Medulla oblongata (tissue), 1 donor: ENCODE results near the gene NCS1.
A peak's percentile ranks its signal among the peaks of the same experiment; 100 is the strongest.
"Not testable (repeated sequence)": the region's sequence is repeated elsewhere in the genome, so short reads cannot be mapped to it uniquely, and the experiment has no call there.

ENCODE experiments used
- DNase-seq: peaks from one replicate; pipeline ENCODE4 v3.0.0-alpha.2; 2015; ENCODE audit errors: extremely low spot score

The NCS1 gene

DNA sequence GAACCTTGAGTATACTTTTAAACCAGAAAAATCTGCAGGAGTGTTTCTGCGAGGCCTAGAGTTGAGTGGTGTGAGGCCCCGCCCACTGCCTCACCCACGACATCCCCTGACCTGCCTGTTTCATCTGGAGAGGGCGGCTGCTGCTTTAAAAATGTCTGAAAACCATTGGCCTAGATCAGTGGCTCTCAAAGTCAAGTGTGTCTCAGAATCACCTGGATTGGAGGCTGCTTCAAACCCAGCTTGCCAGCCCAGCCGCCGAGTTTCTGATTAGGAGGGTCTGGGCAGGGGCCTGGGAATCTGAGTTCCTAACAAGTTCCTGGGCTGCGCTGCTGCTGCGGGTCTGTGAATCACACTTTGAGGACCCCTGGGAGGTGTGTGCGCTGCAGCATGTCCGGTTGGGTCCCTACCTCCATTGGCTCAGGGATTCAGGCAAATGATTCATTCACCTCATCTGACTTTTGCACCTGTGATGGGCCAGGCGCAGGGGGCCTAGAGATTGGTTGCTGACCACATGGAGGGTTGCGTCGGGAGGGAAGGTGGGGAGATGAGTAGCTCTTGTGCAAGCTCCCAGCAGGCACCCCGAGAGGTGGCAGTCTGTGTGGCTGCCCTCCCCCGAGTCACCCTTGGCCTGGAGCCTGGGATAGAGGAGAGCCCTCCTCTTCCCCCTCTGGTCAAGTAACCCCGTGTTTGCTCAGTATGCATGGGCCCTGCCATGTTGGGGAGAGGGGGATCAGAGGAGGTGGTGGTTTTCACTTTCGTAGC is 65.7 kb downstream of the NCS1 start:
- no peak for DNase-seq

DNA sequence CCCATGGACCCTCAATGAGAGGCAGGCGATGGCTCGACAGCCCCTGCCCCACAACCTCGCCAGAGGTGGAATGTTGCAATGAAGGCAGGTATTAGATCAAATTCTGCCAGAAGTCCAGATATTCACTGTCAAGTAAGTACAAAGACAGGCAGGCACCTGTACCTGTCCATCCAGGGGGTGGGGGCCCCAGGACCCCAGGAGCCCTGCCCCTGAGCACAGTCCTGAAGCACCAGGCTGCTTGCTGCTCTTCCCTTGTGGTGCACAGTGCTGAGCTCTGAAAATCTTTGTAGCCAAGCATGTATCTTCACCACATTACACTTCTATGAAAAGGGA is 67.1 kb downstream of the NCS1 start:
- DNase-seq, result no peak

DNA sequence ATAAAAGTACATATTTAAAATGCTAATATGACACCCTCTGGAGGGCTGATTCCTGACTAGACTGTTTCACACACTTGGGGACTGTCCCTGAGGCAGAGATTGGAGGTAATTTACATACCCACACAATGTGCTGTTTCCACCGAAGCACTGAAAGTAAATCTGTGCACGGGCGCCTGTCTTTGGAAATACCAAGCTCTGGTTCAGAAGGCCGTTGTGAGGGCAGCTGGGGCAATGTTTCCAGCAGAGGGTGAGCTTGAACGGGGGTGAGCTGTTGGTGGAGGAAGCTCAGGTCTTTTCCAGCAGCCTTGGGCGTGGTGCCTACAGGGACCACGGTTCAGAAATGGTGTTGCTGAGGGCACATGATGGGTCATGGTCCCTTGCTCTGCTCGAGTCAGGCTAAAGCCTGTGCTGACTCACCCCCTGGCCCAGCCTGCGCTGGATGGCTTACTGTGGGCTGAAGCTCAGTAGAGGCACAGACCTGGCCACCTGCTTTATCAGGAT is 67.6 kb downstream of the NCS1 start:
- DNase-seq, result no peak

DNA sequence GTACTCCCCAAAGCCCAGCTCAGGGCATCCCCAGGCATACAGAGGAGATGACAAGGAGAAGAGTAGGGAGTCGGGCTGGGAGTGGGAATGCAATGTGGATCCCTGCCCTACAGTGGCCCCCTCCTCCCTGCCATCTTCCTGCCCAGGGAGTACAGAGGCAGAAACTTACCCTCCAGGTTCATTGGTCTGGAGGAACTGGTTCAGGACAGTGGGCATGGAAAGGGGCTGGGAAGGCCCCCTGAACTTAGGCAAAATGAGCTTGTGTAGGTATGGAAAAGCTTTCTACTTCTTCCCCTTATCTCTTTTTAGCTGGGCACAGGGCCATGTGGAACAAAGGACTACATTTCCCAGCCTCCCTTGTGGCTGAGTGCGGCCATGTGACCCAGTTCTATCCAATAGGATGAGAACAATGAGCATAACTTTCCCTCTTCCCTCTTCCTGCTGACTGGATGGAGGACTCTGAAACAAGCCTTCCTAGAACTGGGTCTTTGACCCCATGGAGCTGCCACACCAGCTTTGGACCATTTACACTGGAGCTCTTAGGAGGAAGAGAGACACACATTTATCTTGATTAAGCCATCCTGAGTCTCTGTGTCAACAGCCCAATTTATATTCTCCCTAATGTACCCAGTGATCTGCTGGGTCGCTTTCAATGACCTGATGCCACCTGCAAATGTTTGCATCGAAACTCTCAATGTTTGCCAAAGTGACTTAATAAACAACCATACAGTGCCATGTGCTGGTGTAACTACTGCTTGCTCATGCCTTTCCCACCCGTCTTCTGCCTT is 68.4 kb downstream of the NCS1 start:
- DNase-seq, result peak; percentile 87

DNA sequence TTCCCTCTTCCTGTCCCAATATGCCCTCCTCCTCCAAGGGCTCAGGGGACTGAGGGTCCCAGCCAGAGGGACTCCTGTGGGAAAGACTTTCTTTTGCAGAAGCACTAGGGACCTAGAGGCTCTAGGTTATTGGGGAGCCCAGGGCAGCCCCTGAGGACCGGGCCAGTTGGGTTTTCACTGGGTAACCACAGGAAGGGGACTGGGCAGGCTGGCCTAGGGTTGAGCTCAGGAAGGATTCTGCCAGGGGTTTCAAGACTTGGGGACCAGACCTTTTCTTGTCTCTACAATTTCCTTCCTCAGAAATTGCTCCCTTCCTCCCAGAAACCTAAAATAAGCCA is 69.0 kb downstream of the NCS1 start:
- no peak for DNase-seq

DNA sequence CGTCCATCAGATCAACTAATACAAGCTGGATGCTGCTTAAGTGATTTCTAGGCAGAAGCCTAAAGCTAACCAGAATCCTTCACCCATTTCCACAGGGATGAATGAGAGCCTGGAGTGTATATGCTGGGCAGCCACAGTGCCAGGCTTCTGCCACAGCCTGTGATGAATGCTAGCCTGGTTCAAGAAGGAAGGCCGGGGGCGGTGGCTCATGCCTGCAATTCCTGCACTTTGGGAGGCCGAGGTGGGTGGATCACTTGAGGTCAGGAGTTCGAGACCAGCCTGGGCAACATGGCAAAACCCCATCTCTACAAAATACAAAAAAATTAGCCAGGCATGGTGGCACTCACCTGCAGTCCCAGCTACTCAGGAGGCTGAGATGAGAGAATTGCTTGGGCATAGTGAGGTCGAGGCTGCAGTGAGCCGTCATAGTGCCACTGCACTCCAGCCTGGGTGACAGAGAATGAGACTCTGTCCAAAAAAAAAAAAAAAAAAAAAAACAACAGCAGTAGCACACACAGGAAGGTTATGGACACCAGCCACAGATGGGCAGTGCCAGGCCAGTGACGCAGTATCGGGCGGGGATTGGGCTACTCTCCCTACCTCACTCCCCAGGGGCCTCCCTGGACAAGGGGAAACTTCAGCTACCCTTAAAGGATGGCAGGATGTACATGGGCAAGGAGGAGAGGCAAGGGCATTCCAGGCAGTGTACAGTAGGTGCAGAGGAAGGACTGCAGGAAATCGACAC is 70.2 kb downstream of the NCS1 start:
- DNase-seq, result no peak

DNA sequence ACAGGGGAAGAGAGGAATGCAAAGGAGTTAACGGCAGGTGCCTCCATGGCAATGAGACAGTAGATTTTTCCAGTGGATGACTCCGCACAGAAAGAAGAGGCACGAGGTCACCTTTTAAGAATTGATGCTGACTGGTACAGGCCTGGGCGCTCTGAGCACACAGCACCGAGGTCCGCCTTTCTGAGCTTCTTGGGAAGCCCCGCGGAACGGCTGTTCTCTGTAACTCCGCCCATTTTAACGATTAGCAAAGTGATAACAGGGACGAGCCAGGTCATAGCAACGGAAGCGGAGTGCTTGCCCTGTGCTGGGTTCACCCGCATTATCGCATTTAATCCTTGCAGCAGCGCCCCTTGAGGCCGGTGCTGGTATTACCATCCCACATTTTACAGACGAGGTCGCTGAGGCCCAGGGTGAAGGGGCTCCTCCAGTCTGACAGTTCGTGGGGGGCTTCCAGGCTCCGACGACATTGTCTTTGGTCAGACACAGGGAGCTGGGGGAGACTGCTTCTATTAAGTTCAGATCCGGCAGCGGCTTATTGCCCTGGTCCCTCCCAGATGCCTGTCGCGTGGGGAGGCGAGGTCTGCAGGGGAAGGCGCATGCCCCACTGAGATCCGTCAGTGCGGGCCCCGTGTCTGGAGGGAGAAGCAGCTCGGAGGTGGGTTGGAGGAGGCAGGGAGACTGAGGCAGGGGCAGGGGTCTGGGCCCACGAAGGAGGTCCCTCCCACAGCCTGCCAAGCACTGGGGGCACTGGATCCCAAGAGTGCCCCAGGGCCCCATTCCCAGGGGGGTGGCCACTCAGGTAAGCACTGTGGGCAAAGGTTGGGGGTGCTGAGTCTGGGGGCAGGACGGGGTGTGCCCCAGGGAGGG is 71.0 kb downstream of the NCS1 start:
- DNase-seq, result peak; percentile 66

DNA sequence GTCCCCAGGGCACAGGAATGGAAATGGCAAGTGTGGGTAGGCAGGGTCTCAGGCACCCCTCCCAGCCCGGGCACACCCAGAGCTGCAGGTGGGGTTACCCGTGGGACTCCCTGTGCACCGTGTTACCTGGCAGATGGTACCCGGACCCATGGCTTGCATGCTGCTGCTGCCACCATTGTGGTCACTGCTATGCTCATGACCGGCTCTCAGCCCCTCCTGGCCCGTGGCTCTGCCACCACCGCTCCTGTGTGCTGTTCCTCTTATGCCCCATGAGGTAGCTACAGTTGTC is 71.6 kb downstream of the NCS1 start:
- DNase-seq, result no peak

DNA sequence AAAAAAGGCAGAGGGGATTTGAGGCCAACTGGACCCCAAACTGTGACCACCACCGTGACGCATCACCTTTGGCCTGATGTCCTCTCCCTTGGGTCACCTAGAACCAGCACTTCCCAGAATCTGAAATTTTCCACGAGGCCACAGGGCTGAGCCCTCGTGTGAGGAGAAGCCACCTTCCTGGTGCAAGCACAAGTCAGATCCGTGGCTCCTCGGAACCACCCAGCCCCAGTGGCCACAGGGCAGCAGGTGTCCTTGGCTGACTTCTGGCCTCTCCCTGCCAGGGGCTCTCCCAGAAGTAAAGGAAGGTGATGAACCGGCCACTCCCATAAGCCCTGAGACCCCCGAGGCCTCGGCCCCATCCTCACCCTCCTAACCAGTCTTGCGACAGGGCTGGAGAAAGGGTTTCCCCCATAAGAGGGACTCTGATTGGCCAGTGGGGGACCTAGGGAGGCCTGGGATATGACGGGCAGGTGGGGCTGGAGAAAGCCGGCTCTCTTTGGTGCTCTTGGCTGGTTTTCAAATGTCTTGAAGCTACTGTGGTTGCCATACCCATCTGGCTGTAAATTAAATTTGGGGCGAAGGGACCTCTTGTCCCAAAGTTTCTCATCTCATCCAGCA is 72.5 kb downstream of the NCS1 start:
- DNase-seq, result no peak

DNA sequence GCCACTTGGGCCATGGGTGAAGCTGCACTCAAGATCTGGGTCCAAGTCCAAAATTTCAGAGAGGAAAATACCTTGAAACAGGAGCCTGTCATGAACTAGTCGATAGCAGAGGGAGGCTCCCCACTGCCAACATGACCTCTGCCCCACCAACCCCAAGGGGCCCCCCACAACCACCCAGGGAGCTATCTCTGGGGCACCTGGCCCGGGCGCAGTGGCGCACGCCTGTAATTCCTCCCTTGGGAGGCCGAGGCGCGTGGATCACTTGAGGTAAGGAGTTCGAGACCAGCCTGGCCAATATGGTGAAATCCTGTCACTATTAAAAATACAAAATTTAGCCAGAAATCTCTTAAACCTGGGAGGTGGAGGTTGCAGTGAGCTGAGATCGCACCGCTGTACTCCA is 73.3 kb downstream of the NCS1 start:
- no peak for DNase-seq

DNA sequence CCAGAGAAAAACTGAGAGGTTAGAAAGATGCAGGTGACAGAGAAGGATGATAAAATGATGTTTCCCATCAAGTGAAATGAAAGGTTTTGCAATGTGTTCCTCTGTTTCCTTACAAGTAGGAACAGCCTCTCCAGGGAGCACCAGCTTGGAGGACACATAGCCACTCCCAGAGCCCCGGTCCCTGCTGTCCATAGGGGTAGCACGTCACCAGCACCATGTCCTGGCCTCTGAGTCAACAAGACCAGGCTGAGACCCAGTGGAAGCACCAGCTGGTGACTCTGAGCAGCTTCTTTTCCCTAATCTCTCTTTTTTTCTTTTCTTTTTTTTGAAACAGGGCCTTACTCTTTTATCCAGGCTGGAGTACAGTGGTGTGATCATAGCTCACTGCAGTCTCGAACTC is 73.9 kb downstream of the NCS1 start:
- DNase-seq, result no peak

DNA sequence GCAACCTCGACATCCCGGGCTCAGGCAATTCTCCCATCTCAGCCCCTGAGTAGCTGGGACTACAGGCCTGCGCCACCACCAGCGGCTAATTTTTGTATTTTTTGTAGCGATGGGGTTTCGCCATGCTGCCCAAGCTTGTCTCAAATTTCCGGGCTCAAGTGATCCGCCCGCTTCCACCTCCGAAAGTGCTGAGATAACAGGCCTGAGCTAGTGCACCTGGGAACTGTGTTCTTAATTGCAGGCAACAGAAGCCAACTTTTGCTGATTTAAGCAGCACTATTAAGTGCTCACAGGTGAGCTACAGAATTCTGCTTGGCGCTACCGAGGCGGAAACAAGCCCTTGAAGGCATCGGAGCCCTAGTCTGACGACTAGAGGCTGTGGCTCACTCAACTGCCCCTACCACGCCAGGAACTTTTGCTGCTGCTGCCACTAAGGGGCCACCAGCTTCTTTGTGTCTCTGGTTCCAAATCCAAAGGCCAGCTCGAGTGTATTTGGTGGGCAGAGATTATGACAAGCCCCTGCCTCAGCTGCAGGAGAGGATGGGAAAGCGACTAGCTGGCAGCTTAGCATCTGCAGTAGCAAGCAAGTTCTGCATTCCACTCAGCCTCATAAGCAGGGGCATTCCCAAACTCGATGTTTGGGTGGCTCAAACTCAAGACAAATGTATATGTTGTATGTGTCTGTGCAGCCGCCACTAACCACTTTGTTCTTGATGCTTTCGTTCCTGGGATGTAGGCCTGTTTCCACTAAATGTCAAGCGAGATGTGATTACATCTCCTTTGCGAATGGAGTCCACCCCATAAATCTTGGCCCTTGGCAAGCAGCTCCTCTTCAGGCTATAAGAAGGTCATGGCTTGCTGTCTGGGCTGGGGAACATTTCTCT is 82.8 kb downstream of the NCS1 start:
- no peak for DNase-seq

DNA sequence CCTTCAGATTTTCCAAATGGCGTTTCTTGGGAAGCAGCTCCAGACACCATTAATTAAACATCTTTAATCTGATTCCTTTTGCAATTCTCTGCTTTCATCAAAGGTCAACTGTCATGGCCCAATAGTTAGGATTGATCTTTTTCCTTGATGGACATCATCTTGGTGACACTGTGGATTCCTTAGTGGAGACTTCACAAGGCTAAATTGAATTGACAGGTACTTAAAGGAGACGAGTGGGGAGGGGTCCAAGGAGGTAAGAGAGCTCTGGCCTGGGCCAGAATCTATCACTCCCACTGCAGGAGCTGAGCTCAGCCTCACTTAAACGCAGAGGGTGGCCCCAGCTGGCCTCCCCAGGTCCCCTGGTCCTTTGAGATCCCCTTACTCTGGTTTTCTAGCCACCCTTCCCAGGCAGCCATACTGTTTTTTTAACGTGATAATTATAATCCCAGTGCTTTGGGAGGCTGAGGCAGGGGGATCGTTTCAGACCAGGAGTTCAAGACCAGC is 83.5 kb downstream of the NCS1 start:
- no peak for DNase-seq

DNA sequence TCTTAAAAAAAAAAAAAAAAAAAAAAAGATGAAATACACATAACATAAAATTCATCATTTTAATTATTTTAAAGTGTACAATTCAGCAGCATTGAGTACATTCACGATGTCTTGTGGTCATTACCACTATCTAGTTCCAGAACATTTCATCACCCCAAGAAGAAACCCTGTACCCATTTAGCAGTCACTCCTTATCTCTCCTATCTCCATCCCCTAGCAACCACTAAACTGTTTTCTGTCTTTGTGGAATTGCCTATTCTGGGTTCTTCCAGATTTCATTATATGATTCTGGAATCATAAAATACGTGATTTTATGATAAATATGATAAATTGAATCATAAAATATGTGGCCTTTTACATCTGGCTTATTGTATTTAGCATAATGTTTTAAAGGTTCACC is 84.4 kb downstream of the NCS1 start:
- DNase-seq, result no peak

DNA sequence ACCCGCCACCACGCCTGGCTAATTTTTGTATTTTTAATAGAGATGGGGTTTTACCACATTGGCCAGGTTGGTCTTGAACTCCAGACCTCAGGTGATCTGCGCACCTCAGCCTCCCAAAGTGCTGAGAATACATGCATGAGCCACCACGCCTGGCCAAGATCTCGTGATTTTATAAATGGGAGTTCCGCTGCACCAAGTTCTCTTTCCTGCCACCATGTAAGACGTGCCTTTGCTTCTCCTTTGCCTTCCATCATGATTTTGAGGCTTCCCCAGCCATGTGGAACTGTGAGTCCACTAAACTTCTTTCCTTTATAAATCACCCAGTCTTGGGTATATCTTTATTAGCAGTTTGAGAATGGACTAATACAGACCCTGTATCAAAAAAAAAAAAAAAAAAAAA is 85.9 kb downstream of the NCS1 start:
- DNase-seq, result not testable (repeated sequence)

DNA sequence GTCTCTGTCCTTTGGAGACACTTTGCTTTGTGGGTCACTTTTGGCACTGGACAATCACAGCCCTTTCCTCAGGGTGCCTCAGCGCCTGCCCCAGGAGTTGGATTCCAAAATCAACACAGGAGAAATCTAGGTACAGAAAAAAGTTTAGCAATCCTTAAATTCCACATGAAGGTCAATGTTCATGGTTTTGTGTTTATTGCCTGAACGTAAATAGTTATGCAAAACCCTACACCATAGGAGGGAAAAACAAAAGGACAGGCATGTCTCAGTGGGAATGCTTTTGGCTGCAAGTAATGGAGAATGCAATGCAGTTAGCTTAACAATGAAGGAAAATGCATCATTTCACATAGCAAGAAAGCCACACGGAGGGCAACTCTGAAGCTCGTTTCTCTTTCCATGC is 86.8 kb downstream of the NCS1 start:
- DNase-seq, result no peak

DNA sequence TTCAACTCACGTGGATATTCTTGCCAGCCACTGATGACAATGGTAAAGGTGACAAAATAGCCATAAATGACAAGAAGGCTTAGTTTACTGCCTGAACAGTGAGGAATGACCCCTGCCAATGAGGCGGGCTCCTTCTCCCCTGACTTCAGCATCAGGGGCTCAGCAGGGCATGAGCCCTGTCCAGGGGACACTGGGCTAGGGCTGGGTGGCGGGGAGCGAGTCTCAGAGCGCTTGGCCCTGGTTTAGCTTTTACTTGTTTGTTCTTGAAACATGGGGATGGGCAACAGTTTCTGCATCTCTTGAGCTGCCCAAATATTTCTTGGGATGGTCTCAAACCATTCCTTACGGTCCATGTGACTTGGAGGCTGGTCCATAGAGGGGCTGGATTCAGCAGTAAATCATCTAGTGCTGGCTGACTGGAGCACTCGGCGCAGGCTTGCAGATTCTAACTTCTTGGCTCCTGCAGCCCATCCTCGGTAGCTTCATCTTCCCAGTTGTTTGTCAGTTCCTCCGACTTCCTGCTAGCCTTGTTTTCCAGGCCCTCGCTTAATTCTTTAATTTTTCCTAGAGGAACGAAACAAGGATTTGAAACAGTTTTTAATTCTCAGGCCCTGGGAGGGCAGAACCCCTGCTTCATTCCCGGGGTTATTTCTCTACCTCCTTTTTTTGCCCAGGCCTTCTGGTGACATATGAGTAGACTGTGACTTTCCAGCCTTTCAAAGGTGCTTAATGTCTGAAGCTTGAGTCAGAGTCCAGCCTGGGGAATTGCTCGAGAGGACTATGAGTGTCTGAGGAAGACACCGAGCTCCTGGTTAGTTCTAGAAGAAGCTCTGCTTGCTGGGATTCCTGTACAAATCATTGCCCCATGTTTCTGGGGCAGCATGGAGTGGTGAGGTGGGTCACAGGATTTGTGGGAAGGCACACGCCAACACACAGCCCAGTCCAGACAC is 88.9 kb downstream of the NCS1 start:
- no peak for DNase-seq

DNA sequence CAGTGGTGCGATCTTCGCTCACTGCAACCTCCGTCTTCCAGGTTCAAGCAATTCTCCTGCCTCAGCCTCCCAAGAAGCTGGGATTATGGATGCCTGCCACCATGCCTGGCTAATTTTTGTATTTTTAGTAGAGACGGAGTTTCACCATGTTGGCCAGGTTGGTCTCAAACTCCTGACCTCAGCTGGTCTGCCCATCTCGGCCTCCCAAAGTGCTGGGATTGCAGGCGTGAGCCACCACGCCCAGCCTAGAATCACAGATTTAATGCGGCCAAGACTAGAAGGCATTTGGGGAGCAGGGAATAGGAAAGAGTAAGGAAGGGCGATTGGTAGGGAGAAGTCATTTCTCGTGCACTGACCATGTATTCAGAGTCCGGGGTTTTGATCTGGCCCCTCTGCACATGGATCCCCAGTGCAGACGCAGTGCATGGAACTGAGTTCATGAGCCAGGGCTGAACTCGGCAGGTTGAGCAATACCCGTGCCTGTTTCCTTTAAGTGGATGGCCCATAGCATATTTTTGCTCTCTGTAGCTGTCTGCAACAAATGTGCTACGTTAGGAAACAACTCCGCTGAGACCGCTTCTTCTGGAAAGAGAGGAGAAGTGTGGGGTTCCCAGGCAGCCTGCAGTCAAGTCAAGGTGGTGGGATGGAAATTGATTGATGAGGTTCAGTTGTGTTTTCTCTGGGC is 90.0 kb downstream of the NCS1 start:
- no peak for DNase-seq

DNA sequence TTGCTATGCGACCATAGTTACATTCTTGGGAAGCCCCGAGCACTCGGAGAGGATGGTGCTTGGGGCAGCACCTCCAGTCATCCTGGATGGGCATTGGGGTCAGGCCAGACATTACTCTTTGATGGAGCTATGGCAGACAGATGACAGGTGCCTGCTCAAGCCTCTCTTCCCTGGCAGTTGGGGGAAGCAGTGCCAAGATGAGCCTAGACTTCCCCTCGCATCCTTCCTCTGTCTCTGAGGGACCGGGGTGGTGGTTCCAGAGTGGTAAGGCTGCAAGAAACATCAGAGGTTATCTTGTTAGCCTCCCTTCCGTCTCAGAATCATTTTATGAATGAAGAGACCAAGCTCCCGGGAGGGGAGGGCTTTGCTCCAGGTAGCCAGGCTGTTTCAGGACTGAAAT is 90.6 kb downstream of the NCS1 start:
- no peak for DNase-seq
